SK-N-MC (cell line): ENCODE measurements around the gene KRTAP29-1.

Experiments
- EZH2 ChIP-seq: fragments of 200-600 bp; sonication (generic); IDR thresholded peaks from one replicate; pipeline ENCODE4 v1.6.1; 2017; ENCODE audit warnings: antibody characterized with exemption
- POLR2AphosphoS5 ChIP-seq: IDR thresholded peaks from 2 replicates; pipeline ENCODE4 v1.6.1; 2012; ENCODE audit warnings: mild to moderate bottlenecking, low read depth, low read length, borderline replicate concordance

GRCh38 chr17:41258406-41258805 is 44.2 kb downstream of the KRTAP29-1 start:
- TF ChIP-seq POLR2AphosphoS5 (no peak), EZH2 (no peak)
